ENCODE data around the gene CAMLG. TPM values are rescaled to one million over a fixed set of nuclear protein-coding genes. Genes with fewer than 3 reads are reported as not detected.

CAMLG gene
- total and polyA plus RNA-seq, 9 of the 15 experiments (the other 6 are each of a cell fraction or from before 2014, with no cell fraction given): 11.3 to 22.0 (median 16.3) TPM

DNA sequence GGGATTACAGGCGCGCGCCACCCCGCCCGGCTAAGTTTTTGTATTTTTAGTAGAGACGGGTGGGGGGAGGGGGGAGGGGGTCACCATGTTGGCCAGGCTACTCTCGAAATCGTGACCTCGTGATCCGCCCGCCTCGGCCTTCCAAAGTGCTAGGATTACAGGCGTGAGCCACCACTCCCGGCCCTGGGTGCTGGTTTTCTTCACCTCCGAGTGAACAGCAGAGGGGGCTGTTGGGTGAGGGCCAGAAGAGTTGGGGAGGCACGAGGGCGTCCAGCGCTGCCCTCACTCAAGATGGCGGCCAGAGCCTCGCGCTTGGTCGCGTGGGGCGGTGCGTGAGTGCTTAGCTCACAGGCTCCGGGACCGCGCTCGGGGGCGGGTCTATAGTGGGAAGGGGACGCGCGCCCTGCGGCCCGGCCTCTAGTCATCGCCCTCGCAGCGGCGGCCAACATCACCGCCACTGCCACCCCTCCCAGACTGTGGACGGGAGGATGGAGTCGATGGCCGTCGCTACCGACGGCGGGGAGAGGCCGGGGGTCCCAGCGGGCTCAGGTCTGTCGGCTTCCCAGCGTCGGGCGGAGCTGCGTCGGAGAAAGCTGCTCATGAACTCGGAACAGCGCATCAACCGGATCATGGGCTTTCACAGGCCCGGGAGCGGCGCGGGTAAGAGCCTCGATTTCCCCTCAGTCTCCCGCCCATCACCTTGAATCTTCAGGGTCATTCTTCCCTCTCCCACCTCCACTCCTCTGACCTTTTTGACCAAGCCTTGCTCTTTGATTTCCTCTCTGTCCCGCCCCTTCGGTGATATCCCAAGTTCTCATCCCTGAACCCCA is at the start of gene CAMLG (continued):
- TF ChIP-seq, protein P1, sequence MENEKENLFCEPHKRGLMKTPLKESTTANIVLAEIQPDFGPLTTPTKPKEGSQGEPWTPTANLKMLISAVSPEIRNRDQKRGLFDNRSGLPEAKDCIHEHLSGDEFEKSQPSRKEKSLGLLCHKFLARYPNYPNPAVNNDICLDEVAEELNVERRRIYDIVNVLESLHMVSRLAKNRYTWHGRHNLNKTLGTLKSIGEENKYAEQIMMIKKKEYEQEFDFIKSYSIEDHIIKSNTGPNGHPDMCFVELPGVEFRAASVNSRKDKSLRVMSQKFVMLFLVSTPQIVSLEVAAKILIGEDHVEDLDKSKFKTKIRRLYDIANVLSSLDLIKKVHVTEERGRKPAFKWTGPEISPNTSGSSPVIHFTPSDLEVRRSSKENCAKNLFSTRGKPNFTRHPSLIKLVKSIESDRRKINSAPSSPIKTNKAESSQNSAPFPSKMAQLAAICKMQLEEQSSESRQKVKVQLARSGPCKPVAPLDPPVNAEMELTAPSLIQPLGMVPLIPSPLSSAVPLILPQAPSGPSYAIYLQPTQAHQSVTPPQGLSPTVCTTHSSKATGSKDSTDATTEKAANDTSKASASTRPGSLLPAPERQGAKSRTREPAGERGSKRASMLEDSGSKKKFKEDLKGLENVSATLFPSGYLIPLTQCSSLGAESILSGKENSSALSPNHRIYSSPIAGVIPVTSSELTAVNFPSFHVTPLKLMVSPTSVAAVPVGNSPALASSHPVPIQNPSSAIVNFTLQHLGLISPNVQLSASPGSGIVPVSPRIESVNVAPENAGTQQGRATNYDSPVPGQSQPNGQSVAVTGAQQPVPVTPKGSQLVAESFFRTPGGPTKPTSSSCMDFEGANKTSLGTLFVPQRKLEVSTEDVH (IDR thresholded peaks at IDR 0.05; ENCODE audit: low read depth, partially characterized antibody): peak; percentile 73
- TF ChIP-seq, protein P2, sequence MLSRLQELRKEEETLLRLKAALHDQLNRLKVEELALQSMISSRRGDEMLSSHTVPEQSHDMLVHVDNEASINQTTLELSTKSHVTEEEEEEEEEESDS (CRISPR knock-in tag; IDR thresholded peaks at IDR 0.05): no peak
- TF ChIP-seq TEAD1 (CRISPR knock-in tag; IDR thresholded peaks at IDR 0.05) (peak in 1 of 2 experiments; percentile 56; a peak in 2 of 4 replicates), ZNF217 (CRISPR knock-in tag; IDR thresholded peaks at IDR 0.05) (no peak), PYGO2 (tag; IDR thresholded peaks at IDR 0.05) (no peak), ZNF133 (CRISPR knock-in tag; IDR thresholded peaks at IDR 0.05) (no peak), ZNF445 (CRISPR knock-in tag; IDR thresholded peaks at IDR 0.05; ENCODE audit: low read depth) (no peak), ZNF561 (CRISPR knock-in tag; conservative IDR thresholded peaks at IDR 0.05) (no peak), ZKSCAN1 (IDR thresholded peaks at IDR 0.05; ENCODE audit: low read depth, low read length) (peak; percentile 59; the same call in 1 of the 2 replicates), SRSF9 (IDR thresholded peaks at IDR 0.05; ENCODE audit: borderline replicate concordance, low read depth, low read length) (no peak), KDM1A (IDR thresholded peaks at IDR 0.05) (0 out of 4 replicates have a peak, but pooled peaks of 1 of the 2 experiments have one; percentile 35)
- TF ChIP-seq, protein P3, sequence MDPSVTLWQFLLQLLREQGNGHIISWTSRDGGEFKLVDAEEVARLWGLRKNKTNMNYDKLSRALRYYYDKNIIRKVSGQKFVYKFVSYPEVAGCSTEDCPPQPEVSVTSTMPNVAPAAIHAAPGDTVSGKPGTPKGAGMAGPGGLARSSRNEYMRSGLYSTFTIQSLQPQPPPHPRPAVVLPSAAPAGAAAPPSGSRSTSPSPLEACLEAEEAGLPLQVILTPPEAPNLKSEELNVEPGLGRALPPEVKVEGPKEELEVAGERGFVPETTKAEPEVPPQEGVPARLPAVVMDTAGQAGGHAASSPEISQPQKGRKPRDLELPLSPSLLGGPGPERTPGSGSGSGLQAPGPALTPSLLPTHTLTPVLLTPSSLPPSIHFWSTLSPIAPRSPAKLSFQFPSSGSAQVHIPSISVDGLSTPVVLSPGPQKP (CRISPR knock-in tag; IDR thresholded peaks at IDR 0.05): no peak
- TF ChIP-seq, protein P4, sequence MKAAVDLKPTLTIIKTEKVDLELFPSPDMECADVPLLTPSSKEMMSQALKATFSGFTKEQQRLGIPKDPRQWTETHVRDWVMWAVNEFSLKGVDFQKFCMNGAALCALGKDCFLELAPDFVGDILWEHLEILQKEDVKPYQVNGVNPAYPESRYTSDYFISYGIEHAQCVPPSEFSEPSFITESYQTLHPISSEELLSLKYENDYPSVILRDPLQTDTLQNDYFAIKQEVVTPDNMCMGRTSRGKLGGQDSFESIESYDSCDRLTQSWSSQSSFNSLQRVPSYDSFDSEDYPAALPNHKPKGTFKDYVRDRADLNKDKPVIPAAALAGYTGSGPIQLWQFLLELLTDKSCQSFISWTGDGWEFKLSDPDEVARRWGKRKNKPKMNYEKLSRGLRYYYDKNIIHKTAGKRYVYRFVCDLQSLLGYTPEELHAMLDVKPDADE (conservative IDR thresholded peaks at IDR 0.05; ENCODE audit: control insufficient read depth, low read depth, low read length): peak; percentile 91
- TF ChIP-seq, protein P5, sequence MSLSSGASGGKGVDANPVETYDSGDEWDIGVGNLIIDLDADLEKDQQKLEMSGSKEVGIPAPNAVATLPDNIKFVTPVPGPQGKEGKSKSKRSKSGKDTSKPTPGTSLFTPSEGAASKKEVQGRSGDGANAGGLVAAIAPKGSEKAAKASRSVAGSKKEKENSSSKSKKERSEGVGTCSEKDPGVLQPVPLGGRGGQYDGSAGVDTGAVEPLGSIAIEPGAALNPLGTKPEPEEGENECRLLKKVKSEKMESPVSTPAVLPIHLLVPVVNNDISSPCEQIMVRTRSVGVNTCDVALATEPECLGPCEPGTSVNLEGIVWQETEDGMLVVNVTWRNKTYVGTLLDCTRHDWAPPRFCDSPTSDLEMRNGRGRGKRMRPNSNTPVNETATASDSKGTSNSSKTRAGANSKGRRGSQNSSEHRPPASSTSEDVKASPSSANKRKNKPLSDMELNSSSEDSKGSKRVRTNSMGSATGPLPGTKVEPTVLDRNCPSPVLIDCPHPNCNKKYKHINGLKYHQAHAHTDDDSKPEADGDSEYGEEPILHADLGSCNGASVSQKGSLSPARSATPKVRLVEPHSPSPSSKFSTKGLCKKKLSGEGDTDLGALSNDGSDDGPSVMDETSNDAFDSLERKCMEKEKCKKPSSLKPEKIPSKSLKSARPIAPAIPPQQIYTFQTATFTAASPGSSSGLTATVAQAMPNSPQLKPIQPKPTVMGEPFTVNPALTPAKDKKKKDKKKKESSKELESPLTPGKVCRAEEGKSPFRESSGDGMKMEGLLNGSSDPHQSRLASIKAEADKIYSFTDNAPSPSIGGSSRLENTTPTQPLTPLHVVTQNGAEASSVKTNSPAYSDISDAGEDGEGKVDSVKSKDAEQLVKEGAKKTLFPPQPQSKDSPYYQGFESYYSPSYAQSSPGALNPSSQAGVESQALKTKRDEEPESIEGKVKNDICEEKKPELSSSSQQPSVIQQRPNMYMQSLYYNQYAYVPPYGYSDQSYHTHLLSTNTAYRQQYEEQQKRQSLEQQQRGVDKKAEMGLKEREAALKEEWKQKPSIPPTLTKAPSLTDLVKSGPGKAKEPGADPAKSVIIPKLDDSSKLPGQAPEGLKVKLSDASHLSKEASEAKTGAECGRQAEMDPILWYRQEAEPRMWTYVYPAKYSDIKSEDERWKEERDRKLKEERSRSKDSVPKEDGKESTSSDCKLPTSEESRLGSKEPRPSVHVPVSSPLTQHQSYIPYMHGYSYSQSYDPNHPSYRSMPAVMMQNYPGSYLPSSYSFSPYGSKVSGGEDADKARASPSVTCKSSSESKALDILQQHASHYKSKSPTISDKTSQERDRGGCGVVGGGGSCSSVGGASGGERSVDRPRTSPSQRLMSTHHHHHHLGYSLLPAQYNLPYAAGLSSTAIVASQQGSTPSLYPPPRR (CRISPR knock-in tag; IDR thresholded peaks at IDR 0.05; ENCODE audit: borderline replicate concordance): no peak

Data from K562 (cell line).